ENCODE measurements around the gene BCAS3. TPM values are rescaled to one million over a fixed set of nuclear protein-coding genes. Genes with fewer than 3 reads are reported as not detected.

The BCAS3 gene
- total RNA-seq, 4 donors from 2014 or later = 41.0 to 81.4 (median 45.6) TPM

Other genes with a start within 250 kb of the BCAS3 start
- gene APPBP2, start 151.6 kb upstream of the BCAS3 start, total RNA-seq = 10 to 100 TPM; 15.4 to 26.3 (median 17.8) TPM
- gene PPM1D, start 77.7 kb upstream of the BCAS3 start, total RNA-seq = 10 to 100 TPM in 3 of 4 donors, 1 to 10 TPM in 1; 7.0 to 13.0 (median 11.9) TPM